NT2/D1 (cell line): ENCODE results near the gene KRT83.
"Not testable (repeated sequence)": the region's sequence is repeated elsewhere in the genome, so short reads cannot be mapped to it uniquely, and the experiment has no call there.

Source experiments
- SUZ12 ChIP-seq: IDR thresholded peaks from 2 replicates; pipeline ENCODE4 v1.6.1; 2011; ENCODE audit not compliant: insufficient read length, insufficient read depth; ENCODE audit errors: extremely low read depth
- YY1 ChIP-seq: IDR thresholded peaks from 2 replicates; pipeline ENCODE4 v1.6.1; 2011; ENCODE audit not compliant: insufficient read length, insufficient read depth

DNA sequence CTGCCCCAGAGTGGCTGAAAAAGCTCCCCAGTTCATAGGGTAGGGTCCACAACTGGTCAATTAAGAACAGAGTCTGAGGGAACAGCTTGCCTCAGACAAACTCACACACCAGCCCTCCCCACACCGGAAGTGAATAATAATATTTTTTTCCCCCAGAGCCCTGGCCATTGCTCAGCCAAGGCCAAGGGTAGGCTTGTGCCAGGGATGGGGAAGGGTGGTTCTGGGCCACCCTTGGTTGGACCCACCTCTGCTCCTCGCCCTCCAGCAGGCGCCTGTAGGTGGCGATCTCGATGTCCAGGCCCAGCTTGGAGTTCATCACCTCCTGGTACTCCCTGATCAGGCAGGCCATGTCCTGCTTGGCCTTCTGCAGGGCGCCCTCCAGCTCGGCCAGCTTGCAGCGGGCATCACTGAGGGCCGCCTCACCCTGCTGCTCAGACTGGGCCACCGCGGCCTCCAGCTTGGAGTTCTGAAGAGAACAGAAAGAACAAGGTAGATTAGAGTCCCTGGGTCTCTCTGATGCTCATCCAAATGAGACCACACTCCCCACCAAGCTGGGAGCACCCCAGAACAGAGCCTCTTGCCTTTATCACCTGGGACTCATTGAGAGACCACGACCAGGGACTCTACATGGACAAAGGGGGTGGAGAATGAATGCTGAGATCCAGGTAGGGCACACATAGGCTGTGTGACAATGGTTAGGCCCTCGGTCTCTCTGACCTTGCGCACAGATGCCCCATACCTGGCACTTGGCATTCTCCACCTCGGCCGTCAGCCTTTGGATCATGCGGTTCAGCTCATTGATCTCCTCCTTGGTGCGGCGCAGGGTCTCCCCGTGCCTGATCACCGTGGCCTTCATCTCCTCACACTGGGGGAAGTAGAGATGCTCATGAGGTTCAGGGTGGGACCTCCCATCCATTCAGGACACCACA, 34.1 kb downstream of the KRT83 start:
- TF ChIP-seq SUZ12, YY1: not testable (repeated sequence)
